Upper lobe of right lung (tissue), 1 donor: ENCODE measurements around the gene PTPRT. TPM values are rescaled to one million over a fixed set of nuclear protein-coding genes. Genes with fewer than 3 reads are reported as not detected.
A peak's percentile ranks its signal among the peaks of the same experiment; 100 is the strongest.

Experiments used
- ATAC-seq: fragments of 200-7000 bp; cut with Tn5 transposase; one replicate; pipeline ENCODE4 v1.9.1; 2020; ENCODE audit warnings: mild to moderate bottlenecking, moderate library complexity
- DNase-seq: peaks from one replicate; pipeline ENCODE4 v3.0.0-alpha.2; 2020
- H3K27ac ChIP-seq: fragments of 200-600 bp; one replicate; pipeline ENCODE4 v1.8.0; 2022
- H3K27me3 ChIP-seq: fragments of 200-600 bp; one replicate; pipeline ENCODE4 v1.8.0; 2022; ENCODE audit warnings: mild to moderate bottlenecking
- H3K36me3 ChIP-seq: fragments of 200-600 bp; one replicate; pipeline ENCODE4 v1.8.0; 2022
- H3K4me1 ChIP-seq: fragments of 200-600 bp; one replicate; pipeline ENCODE4 v1.8.0; 2022
- H3K4me3 ChIP-seq: fragments of 200-600 bp; one replicate; pipeline ENCODE4 v1.8.0; 2022; ENCODE audit warnings: mild to moderate bottlenecking
- H3K9me3 ChIP-seq: fragments of 200-600 bp; one replicate; pipeline ENCODE4 v1.8.0; 2022
- CTCF ChIP-seq: fragments of 200-600 bp; IDR thresholded peaks from one replicate; pipeline ENCODE4 v1.8.0; 2022; ENCODE audit warnings: antibody characterized with exemption
- intact Hi-C: fragments of 100-400 bp; cut with DNase I; formaldehyde crosslinking; loops from one replicate; pipeline ENCODE4 v1.11.0; 2022
- total RNA-seq: library from RNA; stranded (reverse); fragmentation: NEBNext Ultra II Directional; extraction: Animal tissue kit (Norgen Biotek cat#: 25700); gene quantifications from one replicate; pipeline ENCODE4 v1.2.1, GENCODE V29; 2021
- donor health status: DM: no; HTN: yes; CAD: no; lungs with severe emphysema.

The PTPRT gene
- total RNA-seq, 1 donor from 2014 or later = 0.46 TPM

- no peak overlapping the region for H3K27ac ChIP-seq
- DNase-seq (no peak), ATAC-seq (no peak)
- intact Hi-C loops = no loop called here
- no peaks in the 10 kb centered on the region for H3K27me3 ChIP-seq
- no peak for TF ChIP-seq CTCF
- no peak overlapping the region for H3K4me3 ChIP-seq
- H3K4me1 ChIP-seq = no peaks in the 10 kb centered on the region
- no peaks in the 10 kb centered on the region for H3K9me3 ChIP-seq
- no peaks in the 10 kb centered on the region for H3K36me3 ChIP-seq
These were observed 449.4 kb downstream of the PTPRT start for GRCh38 chr20:42740226-42740870.

GRCh38 chr20:42739683-42740082 is 450.0 kb downstream of the PTPRT start:
- intact Hi-C loops = no loop called here
- TF ChIP-seq CTCF = no peak
- no peaks in the 10 kb centered on the region for H3K4me1 ChIP-seq
- H3K27ac ChIP-seq = no peak overlapping the region
- H3K27me3 ChIP-seq = no peaks in the 10 kb centered on the region
- no peak overlapping the region for H3K4me3 ChIP-seq
- no peaks in the 10 kb centered on the region for H3K36me3 ChIP-seq
- ATAC-seq (peak; percentile 30), DNase-seq (no peak)
- H3K9me3 ChIP-seq = no peaks in the 10 kb centered on the region

GRCh38 chr20:42735539-42735938 is 454.2 kb downstream of the PTPRT start:
- no peaks in the 10 kb centered on the region for H3K9me3 ChIP-seq
- intact Hi-C loops = no loop called here
- H3K27me3 ChIP-seq = peaks cover 3% of the 10 kb centered on the region
- TF ChIP-seq CTCF = no peak
- H3K4me1 ChIP-seq = no peaks in the 10 kb centered on the region
- H3K36me3 ChIP-seq = no peaks in the 10 kb centered on the region
- ATAC-seq (no peak), DNase-seq (no peak)
- no peak overlapping the region for H3K27ac ChIP-seq
- H3K4me3 ChIP-seq = no peak overlapping the region

GRCh38 chr20:42734660-42735368 is 454.9 kb downstream of the PTPRT start:
- intact Hi-C loops = no loop called here
- no peak overlapping the region for H3K4me3 ChIP-seq
- no peak for TF ChIP-seq CTCF
- no peaks in the 10 kb centered on the region for H3K4me1 ChIP-seq
- H3K27me3 ChIP-seq = peaks cover 3% of the 10 kb centered on the region
- no peak overlapping the region for H3K27ac ChIP-seq
- H3K36me3 ChIP-seq = no peaks in the 10 kb centered on the region
- no peak for DNase-seq
- H3K9me3 ChIP-seq = no peaks in the 10 kb centered on the region
- no peak for ATAC-seq

- ATAC-seq (no peak), DNase-seq (no peak)
- intact Hi-C loops = no loop called here
- TF ChIP-seq CTCF = no peak
- Histone ChIP-seq H3K27me3 (no peaks in the 10 kb centered on the region), H3K4me3 (no peak overlapping the region), H3K36me3 (no peaks in the 10 kb centered on the region), H3K4me1 (no peaks in the 10 kb centered on the region), H3K9me3 (no peaks in the 10 kb centered on the region), H3K27ac (no peak overlapping the region)
These were observed 467.8 kb downstream of the PTPRT start for GRCh38 chr20:42721923-42722322.
